ENCODE results near the gene CYSLTR1.

- TF ChIP-seq CTCF (IDR thresholded peaks at IDR 0.05) (no peak), EP300 (IDR thresholded peaks at IDR 0.05) (no peak), POLR2A (IDR thresholded peaks at IDR 0.05) (no peak)
Measured at GRCh38 chrX:78303086-78303485, 24.3 kb downstream of the CYSLTR1 start.
